Stimulated activated CD8-positive, alpha-beta memory T cell treated with anti-CD3 and anti-CD28 coated beads, Interleukin-4, amount 100 ng/mL, for 24 hours (primary cell): ENCODE measurements around the gene COL8A1.

ENCODE experiments used
- DNase-seq: peaks from one replicate; pipeline ENCODE4 v3.0.0-alpha.2; 2020; ENCODE audit warnings: low read depth

The COL8A1 gene

GRCh38 chr3:99761415-99762165 lies 123.2 kb downstream of the COL8A1 start:
- no peak for DNase-seq

DNA sequence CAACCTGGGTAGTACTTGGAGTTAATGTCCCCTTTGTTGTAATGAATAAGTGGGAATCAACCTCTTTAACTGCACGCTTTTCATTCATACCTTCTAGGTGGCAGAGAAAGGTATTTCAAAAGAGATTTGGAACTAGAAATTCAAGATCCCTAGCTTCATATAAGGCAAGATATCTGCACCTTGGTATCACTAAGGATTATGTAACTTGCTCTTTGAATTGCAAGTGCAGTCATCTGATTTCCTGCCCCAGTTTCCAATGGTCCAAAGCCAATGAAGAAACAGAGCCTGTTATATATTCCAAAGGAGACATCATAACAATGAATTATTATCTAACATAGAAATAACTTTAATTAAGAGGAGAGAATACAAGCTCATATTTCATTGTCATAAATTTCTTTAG lies 124.5 kb downstream of the COL8A1 start:
- no peak for DNase-seq

- no peak for DNase-seq
Measured at GRCh38 chr3:99764377-99764776, 126.0 kb downstream of the COL8A1 start.

- no peak for DNase-seq
Measured at GRCh38 chr3:99765042-99765942, 126.9 kb downstream of the COL8A1 start.

DNA sequence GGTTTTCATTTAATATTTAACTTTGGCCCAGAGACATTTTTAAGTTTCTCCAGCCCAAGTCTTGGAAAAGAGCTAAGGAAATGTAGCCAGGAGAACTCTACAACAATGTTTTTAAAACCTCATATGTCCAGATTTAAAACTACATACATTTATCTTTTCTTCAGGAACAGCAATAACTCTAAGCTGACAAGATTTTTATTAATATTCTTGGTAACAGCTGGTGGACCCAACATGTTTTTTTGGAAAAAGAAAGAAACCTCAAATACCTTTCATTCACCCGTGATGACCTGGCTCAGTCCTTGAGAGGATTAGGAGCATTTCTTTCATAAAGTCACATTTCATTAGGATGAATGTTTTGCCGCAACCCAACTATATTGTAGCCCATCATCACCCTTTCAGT lies 128.9 kb downstream of the COL8A1 start:
- DNase-seq: no peak

DNA sequence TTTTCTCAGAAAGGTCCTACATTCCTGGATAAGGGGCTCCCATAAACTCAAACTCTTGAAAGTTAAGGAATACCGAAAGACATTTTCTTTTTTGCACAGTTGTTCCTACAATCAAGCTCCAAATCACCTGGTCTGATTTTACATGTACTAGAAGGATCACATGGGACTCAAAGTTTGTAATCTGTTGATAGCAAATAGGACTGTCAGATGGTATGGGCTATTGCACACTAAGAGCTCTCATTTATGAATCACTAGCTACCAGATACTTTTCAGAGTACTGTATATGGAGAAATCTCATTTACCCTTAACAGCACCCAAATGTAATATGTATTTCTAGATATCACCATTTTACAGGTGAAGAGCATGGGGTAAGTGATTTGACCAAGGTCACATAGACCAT lies 129.7 kb downstream of the COL8A1 start:
- DNase-seq: no peak

DNA sequence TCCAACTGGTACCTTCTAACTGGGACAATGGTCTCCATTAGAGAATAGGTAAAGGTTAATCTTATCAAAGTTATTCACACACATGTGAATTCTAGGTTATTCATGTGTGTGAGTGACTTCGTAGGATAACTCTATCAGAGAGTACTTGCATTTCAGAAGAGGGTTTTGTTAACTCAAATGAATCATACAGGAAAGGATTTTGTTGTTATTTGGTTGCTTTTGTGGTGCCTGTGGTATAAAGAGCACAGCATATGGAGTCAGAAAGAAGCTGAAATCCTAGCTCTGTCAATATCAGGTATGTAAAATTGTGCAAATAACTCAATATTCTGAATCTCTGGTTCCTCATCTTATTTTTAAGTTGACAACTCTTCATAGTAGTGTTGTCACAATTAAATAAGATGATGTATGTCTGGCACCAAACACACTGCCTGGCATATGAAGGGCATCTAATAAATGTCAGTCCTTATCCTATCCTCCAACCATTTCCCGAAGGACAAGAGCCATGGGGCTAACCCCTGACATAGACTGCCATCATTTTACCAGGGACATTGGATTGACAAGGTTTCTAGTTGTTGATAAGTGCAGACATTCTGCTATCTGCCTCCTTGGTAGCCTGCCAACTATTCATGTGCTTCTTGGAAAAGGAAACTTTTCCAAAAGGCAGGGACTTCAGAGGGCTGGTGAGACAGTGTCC lies 130.6 kb downstream of the COL8A1 start:
- no peak for DNase-seq

GRCh38 chr3:99772171-99772570 lies 133.8 kb downstream of the COL8A1 start:
- no peak for DNase-seq

- DNase-seq: no peak
Measured at GRCh38 chr3:99772671-99773070, 134.3 kb downstream of the COL8A1 start.

- no peak for DNase-seq
Measured at GRCh38 chr3:99774467-99774866, 136.1 kb downstream of the COL8A1 start.

GRCh38 chr3:99776516-99777209 lies 138.3 kb downstream of the COL8A1 start:
- DNase-seq: no peak

DNA sequence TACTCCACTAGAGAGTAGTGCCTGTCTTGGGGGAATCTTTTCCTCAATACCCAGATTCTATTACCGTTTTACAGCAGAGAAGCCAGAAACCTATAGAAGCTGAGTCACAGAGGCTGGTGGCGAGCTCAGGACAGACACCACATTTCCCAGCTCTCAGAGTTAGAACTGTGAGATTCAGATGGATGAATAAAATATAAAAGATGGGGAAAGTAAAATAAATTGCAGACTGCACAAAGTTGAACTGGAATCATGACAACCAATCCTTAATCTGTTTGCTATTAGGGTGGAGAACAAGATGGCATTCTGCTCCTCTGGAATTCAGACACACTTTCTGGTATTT lies 138.8 kb downstream of the COL8A1 start:
- DNase-seq: no peak

DNA sequence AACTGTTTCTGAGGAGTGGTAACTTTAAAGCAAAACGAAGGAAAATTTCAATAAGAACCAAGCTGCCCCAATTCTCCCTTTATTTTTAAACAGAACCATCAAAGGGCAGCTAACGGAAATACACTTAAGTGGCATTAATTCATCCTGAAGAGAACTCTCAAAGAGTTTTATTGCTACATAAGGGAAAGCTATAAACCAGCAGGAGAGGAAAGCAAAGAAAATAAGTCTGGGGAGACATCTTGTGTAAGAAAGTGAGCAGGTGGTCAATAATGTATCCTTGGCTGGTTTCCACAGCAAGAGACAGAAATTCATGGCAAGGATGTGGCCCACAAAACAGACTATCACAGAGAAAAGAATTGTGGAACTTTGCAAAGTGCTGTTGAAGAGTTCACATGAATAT lies 139.3 kb downstream of the COL8A1 start:
- no peak for DNase-seq

DNA sequence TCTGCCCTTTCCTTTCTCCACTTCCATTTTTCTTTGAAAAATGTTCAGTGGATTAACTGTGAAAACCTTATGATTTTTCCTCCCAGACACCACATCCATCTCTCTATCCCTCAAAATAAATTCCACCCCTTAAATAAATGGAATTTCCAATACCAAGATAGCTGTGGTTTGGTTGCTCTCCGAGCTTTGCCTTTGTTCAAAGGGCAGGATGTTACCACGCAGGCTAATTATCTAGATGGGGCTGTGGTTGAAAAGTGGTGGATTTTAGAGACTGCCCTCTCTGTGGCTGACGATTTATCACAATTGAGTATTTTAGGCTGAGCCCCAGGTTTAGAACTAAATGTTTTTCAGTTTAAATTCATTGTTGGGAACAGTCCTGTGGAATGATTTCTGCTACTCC lies 142.4 kb downstream of the COL8A1 start:
- DNase-seq: no peak

GRCh38 chr3:99781761-99782160 lies 143.4 kb downstream of the COL8A1 start:
- DNase-seq: no peak

DNA sequence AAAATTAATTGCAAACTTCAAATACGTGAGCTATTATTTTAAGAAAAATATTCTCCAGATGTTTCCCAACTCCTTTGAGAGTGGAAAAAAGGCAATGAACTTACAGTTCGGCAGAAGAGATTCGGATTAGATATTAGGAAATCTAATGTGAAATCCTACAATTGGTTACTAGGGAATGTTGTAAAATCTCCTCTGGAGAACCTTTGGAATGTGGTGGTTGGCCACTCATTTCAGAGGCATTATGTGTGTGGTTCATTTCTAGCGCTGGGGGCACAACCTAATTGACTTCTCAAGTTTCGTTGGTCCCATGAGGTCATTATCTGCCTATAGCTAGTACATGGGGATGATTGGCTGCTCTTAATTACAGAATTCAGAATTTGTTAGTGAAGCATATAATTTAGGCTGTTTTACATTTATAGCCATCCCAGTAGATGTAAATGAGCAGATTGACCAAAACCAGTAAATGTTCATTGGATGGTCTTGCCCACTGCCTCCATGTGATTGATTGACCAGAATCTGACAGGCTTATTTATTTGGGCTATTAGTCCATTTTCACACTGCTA lies 144.7 kb downstream of the COL8A1 start:
- no peak for DNase-seq

DNA sequence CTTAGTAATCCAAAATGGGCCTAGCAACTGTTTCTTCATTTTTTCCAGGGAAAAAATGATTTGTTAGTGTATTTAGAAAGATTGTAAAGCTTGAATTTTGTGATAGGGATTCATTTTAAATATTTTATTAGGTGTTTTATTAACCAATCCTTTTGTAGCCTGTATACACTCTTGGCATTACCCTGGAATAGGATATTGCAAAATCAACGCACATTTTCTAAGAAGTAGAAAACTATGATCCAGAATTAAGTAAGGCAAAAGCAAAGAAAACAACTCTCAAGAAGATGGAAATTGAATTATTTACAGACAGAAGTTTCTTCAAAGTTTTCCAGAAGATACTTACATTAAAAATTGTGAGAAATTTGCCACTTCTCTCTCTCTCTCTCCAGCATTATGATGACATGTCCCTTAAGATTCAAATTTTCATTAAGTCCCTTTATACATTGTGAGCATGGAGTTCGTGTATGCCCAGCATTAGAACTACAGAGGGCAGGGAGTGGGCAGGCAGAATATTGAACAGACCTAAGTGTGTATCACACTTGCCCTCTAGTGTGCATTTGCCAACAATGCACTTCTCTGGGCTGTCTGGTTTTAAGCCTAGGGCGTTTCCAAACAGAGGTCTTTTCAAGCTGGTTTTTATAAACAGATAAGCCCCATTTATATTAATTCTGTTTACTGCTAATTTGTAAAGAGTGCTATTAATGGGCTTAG lies 150.8 kb downstream of the COL8A1 start:
- no peak for DNase-seq

DNA sequence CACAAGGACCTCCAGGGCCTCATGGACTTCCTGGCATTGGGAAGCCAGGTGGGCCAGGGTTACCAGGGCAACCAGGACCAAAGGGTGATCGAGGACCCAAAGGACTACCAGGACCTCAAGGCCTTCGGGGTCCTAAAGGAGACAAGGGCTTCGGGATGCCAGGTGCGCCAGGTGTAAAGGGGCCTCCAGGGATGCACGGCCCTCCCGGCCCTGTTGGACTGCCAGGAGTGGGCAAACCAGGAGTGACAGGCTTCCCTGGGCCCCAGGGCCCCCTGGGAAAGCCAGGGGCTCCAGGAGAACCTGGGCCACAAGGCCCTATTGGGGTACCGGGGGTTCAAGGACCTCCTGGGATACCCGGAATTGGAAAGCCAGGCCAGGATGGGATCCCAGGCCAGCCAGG lies 156.1 kb downstream of the COL8A1 start:
- no peak for DNase-seq

DNA sequence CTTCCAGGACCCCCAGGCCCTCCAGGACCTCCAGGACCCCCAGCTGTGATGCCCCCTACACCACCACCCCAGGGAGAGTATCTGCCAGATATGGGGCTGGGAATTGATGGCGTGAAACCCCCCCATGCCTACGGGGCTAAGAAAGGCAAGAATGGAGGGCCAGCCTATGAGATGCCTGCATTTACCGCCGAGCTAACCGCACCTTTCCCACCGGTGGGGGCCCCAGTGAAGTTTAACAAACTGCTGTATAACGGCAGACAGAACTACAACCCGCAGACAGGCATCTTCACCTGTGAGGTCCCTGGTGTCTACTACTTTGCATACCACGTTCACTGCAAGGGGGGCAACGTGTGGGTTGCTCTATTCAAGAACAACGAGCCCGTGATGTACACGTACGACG lies 157.2 kb downstream of the COL8A1 start:
- no peak for DNase-seq

DNA sequence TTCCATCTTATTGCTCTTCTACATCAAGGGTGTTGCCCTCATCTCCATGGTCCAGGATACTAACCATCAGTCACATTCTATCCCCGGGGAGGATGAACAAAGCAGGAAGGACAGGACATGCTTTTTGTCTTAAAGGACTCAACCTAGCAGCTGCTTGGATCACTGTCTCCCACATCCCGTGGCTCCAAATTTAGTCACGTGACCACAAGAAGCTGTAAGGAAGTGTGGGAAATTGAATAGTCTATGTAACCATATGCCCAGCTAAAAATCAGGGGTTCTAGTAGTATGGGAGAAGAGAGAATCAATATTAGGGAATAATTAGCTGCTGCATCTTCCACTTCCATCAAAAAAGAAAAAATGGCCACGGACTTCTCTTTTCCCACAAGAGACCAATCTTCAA lies 161.0 kb downstream of the COL8A1 start:
- DNase-seq: no peak

DNA sequence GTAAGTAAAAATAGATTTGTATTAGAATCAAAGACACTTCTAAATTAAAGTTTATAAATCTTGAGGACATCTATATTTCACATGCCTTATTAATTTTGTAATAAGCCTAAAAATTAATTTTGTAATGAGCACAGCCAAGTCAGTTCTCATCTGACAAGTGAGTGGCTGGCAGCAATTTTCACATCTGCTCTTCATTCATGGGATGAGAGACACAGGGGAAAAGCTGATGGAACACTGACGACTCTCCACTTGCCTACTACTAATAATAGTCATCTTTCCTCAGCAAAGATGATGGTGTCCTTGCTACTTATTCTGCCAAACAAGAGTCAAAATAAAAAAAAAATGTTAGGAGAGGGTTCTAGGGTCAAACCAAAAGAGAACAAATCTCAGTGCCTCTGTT lies 164.9 kb downstream of the COL8A1 start:
- DNase-seq: no peak
